Activated CD8-positive, alpha-beta memory T cell treated with anti-CD3 and anti-CD28 coated beads for 24 hours (primary cell): ENCODE measurements around the gene DRC7.
"Not testable (repeated sequence)": the region's sequence is repeated elsewhere in the genome, so short reads cannot be mapped to it uniquely, and the experiment has no call there.

Experiments
- DNase-seq: peaks from one replicate; pipeline ENCODE4 v3.0.0-alpha.2; 2020

Gene DRC7

DNA sequence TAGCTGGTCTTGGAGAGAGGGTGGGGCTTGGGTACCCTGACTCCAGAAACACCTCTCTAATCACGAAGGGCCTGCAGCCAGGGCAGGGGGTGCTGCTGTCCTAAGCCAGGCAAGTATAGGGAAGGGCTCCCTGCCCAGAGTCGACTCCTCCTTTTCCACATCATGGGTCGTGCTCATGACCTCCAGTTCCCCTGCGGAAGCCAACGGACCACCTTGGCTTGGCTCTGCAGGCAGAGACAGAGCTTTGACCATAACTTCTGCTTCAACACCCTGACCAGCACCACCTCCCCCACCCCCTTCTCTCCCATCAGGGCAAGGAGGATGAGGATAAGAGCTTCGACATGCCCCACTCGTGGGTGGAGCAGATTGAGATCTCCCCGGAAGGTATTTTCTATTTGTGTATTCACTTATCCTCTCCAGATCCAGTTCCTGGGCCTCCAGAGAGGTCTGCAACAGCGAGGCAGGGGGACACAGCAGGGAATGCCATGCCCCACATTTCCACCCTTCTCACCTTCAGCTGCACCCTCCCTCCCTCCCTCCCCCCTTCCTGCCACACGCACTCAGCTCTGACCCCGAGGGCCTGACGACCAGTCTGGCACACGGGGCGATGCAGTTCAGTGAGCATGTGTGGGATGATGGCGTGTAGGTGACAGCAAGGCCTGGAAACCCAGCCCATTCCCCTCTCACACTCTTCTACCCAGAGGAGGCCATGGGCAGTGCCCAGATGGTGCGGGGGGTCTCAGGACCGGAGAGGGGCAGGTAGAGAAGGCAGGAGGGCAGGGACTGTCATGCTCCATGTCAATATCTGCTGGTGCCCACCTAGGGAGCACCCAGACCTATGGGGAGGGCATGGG is 27.0 kb downstream of the DRC7 start:
- DNase-seq: no peak

GRCh38 chr16:57722210-57722499 is 27.5 kb downstream of the DRC7 start:
- no peak for DNase-seq

GRCh38 chr16:57722651-57723050 is 28.0 kb downstream of the DRC7 start:
- DNase-seq: no peak

GRCh38 chr16:57723170-57723569 is 28.6 kb downstream of the DRC7 start:
- no peak for DNase-seq

GRCh38 chr16:57724531-57724930 is 29.9 kb downstream of the DRC7 start:
- no peak for DNase-seq

- no peak for DNase-seq
These were observed 30.5 kb downstream of the DRC7 start for GRCh38 chr16:57725151-57725550.

DNA sequence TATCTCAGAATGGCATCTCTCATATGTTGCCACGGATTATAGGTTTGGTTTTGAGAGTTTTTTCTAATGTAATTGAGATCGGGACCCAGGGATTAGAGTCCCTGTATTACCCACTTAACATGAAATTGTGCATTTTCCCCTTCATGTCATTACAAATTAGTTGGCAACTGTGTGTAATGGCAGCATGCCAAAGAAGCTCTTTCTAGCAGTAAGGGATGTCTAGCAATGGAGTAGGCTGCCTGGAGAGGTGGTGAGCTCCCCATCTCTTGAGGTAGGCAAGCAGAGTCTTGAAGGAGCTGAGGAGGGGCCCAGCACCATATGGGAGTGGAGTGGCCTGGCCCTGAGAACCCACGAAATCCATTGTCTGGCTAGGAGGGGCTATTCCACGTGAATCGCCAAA is 30.9 kb downstream of the DRC7 start:
- DNase-seq: no peak

DNA sequence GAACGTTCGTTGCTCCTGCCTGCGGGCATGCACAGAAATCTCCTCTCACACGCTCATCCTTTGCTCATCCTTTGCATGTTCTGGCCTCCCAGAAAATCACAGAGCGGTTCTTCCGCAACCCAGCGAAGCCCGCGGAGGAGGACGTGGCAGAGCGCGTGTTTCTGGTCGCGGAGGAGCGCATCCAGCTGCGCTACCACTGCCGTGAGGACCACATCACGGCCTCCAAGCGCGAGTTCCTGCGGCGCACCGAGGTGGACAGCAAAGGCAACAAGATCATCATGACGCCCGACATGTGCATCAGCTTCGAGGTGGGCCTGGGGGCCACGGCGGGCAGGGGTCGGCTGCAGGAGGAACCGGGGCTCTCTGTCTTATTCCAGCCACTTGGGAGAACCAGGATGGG is 31.4 kb downstream of the DRC7 start:
- no peak for DNase-seq

DNA sequence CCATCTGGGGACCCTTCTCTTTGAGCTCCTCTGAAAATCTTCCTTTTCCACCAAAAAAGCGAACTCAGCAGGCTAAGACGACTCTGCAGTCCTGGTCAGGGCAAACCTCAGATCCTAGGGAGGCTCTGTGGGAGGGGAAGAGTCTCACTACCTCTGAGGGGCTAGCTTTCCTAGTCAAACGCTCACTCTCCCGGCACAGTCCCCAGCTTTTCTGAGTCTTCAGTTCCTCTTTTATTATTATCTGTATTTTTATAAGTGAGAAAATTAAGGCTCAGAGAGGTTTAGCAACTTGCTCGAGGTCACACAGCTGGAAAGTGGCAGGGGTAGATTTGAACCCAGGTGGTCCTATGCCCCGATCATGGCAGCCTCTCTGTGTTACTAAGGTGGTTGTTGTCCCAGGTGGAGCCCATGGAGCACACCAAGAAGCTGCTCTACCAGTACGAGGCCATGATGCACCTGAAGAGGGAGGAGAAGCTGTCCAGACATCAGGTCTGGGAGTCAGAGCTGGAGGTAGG is 31.9 kb downstream of the DRC7 start:
- no peak for DNase-seq

- no peak for DNase-seq
These were observed 33.0 kb downstream of the DRC7 start for GRCh38 chr16:57727610-57728009.

- no peak for DNase-seq
These were observed 34.0 kb downstream of the DRC7 start for GRCh38 chr16:57728336-57729181.

DNA sequence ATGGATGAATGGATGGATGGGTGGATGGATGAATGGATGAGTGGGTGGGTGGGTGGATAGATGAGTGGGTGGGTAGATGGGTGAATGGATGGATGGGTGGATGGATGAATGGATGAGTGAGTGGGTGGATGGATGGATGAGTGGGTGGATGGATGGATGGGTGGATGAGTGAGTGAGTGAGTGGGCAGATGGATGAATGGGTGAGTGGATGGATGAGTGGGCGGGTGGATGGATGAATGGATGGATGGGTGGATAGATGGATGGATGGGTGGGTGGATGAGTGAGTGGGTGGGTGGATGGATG is 34.5 kb downstream of the DRC7 start:
- no peak for DNase-seq

DNA sequence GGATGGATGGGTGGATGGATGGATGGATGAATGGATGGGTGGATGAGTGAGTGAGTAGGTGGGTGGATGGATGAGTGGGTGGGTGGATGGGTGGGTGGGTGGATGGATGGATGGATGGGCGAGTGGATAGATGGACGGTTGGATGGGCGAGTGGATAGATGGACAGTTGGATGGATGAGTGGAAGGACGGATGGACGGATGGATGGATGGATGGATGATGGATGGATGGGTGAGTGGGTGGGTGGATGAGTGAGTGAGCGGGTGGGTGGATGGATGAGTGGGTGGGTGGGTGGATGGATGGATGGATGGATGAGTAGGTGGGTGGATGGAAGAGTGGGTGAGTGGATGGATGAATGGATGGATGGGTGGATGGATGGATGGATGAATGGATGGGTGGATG is 35.2 kb downstream of the DRC7 start:
- not testable (repeated sequence) for DNase-seq

- DNase-seq: no peak
These were observed 36.4 kb downstream of the DRC7 start for GRCh38 chr16:57730771-57731730.

DNA sequence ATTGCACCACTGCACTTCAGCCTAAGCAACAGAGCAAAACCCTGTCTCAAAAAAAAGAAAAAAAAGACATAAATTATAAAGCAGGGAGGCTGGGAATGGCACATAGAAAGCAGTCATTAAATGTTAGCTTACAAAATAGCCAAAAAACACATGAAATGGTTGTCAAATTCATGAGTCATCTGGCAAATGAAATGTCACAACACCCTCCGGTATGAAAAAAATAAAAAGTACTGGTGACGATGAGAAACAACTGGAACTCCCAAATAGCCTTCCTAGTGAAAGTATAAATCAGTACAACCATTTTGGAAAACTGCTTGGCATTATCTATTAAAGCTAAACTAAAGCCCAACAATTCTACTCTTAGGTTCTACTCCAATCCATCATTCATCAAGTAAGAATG is 37.4 kb downstream of the DRC7 start:
- DNase-seq: no peak

- no peak for DNase-seq
These were observed 38.1 kb downstream of the DRC7 start for GRCh38 chr16:57732714-57733113.

DNA sequence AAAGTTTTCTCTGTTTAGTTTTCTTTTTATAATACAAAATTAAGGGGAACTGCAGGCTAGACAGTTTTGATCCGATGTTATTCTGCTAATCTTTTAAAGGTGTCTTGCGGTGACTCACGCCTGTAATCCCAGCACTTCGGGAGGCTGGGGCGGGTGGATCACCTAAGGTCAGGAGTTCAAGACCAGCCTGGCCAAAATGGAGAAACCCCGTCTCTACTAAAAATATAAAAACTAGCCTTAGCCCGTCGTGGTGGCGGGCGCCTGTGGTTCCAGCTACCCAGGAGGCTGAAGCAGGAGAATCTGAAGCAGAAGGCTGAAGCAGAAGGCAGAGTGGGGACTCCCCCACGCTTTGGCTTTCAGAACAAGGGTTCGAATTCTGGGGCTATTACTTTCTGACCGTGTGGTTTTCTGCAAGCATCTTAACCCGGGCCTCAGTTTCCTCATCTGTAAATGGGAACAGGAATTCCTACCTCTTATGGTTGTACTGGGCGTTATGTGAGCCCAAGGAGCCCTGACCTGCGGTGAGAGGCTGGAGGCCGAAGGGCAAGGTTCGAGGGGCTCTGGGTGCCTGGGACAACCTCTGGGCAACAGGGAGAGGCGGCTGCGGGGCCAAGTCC is 39.8 kb downstream of the DRC7 start:
- DNase-seq: no peak

- DNase-seq: peak; percentile 98
These were observed 40.5 kb downstream of the DRC7 start for GRCh38 chr16:57734925-57735754.

GRCh38 chr16:57735755-57736418 is 41.3 kb downstream of the DRC7 start, which contains the start of gene KATNB1:
KATNB1 (plus strand) TSS chr16:57735770; CDS start chr16:57737244, 1,474 bp downstream.
- DNase-seq: no peak

DNA sequence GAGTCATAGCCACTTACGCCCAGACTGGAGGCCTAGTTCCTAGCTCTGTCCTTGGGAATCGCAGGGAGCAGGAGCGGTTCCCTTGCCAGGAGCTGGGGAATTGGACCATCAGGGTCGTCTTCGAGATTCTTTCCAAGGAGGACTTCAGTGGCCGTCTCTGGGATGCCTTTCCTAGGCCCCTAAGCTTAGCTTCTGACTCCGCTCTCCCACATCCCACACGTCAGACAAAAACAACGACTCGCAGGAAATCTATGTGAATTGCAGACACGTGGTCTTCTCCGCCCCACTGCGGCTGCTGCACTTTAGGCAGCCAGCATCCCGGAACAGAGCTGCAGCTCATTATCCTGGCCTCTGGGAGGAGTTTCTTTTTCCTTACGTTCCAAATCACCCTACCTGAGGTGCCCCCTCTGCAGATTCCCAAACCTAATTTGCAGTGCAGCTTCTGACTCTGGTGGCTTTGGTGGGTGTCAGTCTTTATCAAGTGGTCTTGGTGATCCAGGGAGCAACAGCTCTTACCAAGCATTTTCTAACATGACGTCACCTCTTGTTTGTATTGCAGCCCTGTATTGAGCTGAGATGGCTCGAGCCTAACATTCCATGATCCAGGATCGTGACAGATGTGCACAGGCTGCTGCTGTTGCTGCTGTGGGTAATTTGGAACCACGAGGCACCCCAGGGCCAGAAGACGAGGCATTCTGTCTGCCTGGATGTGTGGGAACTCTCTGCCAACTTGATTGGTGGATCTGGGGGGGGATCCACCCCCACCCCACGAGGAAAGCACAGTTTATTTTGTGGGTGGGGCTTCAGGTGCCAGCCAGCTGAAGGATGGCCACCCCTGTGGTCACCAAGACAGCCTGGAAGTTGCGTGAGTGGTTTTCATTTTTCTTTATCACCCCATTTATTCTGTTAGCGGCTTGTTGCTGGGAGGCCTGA is 42.1 kb downstream of the DRC7 start:
- peak; percentile 71 for DNase-seq
